Measurements from ENCODE around the gene IVNS1ABP.
"Not testable (repeated sequence)": the region's sequence is repeated elsewhere in the genome, so short reads cannot be mapped to it uniquely, and the experiment has no call there.

Gene IVNS1ABP

GRCh38 chr1:185328255-185328654 lies 11.2 kb upstream of the IVNS1ABP start:
- DNase-seq, result no peak

- no peak for DNase-seq
These were observed 8.4 kb upstream of the IVNS1ABP start for GRCh38 chr1:185325413-185325812.

- no peak for DNase-seq
These were observed 7.1 kb upstream of the IVNS1ABP start for GRCh38 chr1:185324118-185324517.

DNA sequence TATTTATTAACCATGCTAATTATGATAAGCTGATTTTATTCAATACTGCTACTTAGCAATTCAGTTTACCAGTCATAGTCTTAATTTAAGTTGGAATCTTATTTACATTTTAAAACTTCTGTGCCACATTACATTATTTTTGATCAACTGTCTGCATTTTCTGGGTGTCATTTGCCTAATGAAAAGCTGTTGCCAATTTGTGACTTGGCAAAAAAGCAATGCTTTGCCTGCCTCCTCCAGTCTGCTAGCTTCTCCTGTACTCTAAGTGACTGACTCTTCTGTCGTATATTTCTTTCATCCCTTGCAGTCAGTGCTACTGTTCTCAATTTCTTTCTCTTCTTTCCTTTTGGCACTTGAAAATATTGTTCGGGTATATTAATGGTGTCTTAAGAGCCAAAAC lies 5.6 kb upstream of the IVNS1ABP start:
- no peak for DNase-seq

DNA sequence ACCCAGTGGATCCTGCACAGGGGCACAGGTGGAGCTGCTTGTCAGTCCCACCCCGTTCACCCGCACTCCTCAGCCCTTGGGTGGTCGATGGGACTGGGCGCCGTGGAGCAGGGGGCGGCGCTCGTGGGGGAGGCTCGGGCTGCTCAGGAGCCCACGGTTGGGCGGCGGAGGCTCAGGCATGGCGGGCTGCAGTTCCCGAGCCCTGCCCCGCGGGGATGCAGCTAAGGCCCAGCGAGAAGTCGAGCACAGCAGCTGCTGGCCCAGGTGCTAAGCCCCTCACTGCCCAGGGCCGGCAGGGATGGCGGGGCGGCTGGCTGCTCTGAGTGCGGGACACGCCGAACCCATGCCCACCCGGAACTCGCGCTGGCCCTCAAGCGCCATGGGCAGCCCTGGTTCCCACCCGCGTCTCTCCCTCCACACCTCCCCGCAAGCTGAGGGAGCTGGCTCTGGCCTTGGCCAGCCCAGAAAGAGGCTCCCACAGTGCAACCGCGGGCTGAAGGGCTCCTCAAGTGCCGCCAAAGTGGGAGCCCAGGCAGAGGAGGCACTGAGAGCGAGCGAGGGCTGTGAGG lies 4.7 kb upstream of the IVNS1ABP start:
- DNase-seq, result not testable (repeated sequence)

GRCh38 chr1:185321104-185321503 lies 4.1 kb upstream of the IVNS1ABP start:
- DNase-seq, result not testable (repeated sequence)

DNA sequence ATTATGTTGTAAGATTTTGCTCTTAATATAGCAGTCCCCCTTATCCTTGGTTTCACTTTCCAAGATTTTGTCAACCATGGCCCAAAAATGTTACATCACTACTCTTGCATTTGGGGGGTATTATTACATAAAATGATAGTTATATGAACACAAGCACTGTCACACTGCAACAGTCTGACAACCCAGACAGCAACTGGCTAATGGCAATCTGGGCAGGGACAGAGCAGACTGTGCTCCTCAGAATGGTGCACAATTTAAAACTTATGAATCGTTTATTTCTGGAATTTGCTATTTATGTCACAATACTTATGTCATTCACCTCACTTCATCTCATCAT lies 2.1 kb upstream of the IVNS1ABP start:
- no peak for DNase-seq

GRCh38 chr1:185318431-185319138 lies 1.5 kb upstream of the IVNS1ABP start:
- no peak for DNase-seq

DNA sequence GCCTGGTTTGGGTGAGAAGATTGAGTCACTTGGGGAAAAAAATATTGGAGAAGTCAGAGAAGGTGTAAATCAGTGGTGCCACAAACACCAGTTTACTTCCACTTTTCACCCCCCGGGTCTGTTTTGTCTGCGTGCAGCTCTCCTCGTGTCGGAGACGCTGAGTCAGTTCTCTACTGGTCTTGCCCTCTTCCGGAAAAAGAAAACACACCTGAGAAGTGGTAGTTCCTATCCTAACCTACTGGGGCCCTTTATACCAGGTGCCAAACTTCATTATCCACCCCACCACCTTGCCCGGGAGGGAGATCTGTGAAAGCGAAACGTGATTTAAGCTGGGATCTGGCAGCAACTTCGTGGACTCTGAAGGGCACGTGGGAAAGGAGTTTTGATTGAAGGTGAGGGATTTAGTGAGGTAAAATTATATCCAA lies 855 bp upstream of the IVNS1ABP start:
- peak; percentile 15 for DNase-seq

GRCh38 chr1:185316163-185317033 lies 645 bp downstream of the IVNS1ABP start:
- DNase-seq, result peak; percentile 85

DNA sequence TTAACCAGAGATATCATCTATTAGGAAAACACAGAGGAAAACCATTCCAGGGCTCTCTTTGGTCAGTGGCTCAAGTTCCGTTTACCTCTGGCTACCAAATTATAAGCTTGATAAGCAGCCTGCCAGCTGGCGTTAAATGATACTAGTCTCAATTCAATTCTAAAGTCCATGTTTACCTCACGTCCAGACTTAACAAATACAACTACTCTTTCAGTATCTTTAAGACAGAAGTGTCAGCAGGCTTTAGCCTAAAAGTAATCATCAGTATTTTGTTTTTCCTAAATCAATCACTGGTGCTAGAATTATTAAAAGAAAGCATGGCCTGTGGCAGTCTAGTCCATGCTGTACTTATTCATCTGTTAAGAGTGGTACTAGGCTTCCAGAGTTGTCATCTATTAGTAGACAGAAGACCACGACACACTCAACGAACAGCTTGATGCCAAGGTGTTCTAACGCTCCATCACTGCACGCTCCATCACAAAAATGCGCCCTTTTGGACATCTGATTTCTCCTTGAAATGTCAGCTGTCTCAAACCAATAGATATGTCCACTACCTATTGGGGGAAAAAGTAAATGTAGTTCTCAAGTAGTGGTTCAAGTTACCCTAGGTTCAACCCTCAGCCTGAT lies 1.5 kb downstream of the IVNS1ABP start:
- no peak for DNase-seq

- DNase-seq, result no peak
These were observed 2.6 kb downstream of the IVNS1ABP start for GRCh38 chr1:185314411-185314810.

GRCh38 chr1:185312361-185313138 lies 4.5 kb downstream of the IVNS1ABP start:
- DNase-seq, result no peak

DNA sequence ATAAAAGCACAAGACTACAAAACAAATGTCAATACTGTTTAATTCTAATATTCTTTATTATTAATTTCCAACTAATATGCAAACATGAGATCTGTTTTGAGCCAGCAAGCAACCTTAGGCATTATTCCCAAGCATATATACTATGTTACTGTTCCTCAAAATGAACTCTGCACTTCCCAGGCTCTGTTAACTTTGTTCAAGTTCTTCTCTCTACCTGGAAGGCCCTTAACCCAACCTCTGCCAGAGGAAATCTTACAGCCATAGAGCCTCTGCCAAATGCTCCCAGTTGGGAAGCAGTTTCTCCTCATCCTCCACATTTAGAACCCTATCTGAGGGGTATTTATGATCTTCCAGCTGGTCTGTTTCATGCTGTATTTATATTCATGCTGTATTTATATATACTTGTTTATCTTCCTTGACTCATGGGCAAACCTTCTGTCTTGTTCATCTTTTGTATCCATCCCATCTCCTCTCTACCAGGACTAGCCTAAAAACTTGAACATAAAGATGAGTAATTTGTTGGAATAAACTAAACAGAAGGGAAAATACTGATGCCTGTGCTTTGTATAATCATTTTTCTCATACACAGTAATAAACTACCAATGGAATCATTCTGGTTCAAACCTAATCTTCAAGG lies 5.3 kb downstream of the IVNS1ABP start:
- DNase-seq, result no peak

DNA sequence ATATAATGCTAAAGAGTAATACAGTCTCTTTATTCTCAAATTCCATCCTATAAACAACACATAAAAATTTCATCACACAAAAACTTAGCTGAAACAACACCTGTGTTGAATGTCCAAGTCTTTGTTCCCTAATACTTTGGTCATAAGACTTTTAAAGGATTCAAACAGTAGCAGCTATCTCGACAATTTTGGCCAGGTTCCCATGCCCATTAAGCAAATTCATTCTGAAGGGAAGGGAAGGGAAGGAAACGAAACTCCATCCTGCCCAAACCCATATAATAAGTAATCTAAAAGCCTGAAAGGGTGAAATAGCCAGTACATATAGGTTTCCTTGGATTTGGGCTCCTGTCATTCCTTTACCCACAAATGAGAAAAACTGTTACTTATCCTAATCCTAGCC lies 7.5 kb downstream of the IVNS1ABP start:
- no peak for DNase-seq

- DNase-seq, result no peak
These were observed 8.9 kb downstream of the IVNS1ABP start for GRCh38 chr1:185308126-185308525.

- DNase-seq, result no peak
These were observed 11.6 kb downstream of the IVNS1ABP start for GRCh38 chr1:185305419-185305818.

DNA sequence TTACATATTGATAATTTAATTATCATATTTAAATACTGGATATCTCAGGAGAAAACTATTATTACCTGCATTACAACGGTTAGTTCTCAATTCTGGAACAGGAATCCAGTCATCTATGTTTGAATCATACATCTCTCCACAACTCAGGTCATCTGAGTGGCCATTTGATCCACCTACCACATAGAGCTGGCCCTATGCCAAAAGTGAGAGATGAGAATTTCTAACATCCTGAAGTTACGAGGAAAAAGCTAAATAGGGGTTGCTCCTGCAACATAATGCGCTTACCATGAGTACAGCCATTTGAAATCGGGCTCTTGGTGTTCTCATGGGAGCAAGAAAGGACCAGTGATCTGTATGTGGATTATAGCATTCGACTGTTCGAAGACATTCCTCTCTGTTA lies 16.9 kb downstream of the IVNS1ABP start:
- DNase-seq, result no peak

- DNase-seq, result no peak
These were observed 19.1 kb downstream of the IVNS1ABP start for GRCh38 chr1:185297982-185298381.

DNA sequence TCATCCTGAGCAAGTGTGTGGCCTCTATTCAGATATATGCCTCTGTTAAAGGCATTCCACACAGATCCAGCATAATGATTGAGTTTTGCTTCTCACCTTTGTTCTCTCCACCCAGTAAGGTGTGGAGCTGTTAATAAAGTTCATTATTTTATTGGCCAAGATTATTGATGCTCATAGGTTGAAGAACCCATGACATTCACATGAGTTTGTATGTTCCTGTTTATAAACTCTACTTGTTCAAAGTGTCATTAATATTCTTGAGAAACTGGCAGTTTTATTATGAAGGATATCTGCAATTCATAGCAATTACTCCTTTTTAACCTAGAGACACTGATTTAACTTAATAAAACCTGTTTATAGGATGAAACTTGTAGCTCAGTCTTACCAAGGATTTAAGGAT lies 22.0 kb downstream of the IVNS1ABP start:
- no peak for DNase-seq

- DNase-seq, result no peak
These were observed 23.0 kb downstream of the IVNS1ABP start for GRCh38 chr1:185293967-185294542.

- DNase-seq, result no peak
These were observed 24.8 kb downstream of the IVNS1ABP start for GRCh38 chr1:185292237-185292636.
